RCC 7860 (cell line): ENCODE data around the gene PER1.
"Not testable (repeated sequence)": the region's sequence is repeated elsewhere in the genome, so short reads cannot be mapped to it uniquely, and the experiment has no call there.

Experiments used
- DNase-seq: peaks from one replicate; pipeline ENCODE4 v3.0.0-alpha.2; 2015; ENCODE audit warnings: low spot score
- FAIRE-seq: peaks from 2 replicates; lab custom pipeline; 2012; peaks lifted over from hg19 to GRCh38; lab: Jason Lieb, UNC

PER1 gene

GRCh38 chr17:8152112-8152775 is at the start of gene PER1:
Gene PER1 (minus strand): TSS chr17:8152404. CDS start chr17:8150706, 1,698 bp downstream.
- DNase-seq, result peak; percentile 88
- FAIRE-seq, result peak; percentile 64

- DNase-seq, result peak; percentile 64
- no peak for FAIRE-seq
These were observed 40.0 kb upstream of the PER1 start for GRCh38 chr17:8192070-8192815.

GRCh38 chr17:8190506-8190905 is 38.3 kb upstream of the PER1 start:
- FAIRE-seq (no peak), DNase-seq (no peak)

GRCh38 chr17:8189711-8190477 is 37.7 kb upstream of the PER1 start, which contains the start of gene BORCS6:
Gene BORCS6 (minus strand): TSS chr17:8190180. CDS start chr17:8190140, 40 bp downstream.
- peak; percentile 79 for FAIRE-seq
- peak; percentile 97 for DNase-seq

GRCh38 chr17:8189041-8189710 is 37.0 kb upstream of the PER1 start:
- no peak for DNase-seq
- FAIRE-seq, result no peak

GRCh38 chr17:8188263-8188839 is 36.1 kb upstream of the PER1 start:
- FAIRE-seq (no peak), DNase-seq (no peak)

GRCh38 chr17:8187517-8188262 is 35.5 kb upstream of the PER1 start:
- DNase-seq (peak; percentile 99), FAIRE-seq (peak; percentile 94)

- peak; percentile 65 for FAIRE-seq
- DNase-seq, result peak; percentile 98
These were observed 34.7 kb upstream of the PER1 start for GRCh38 chr17:8186787-8187516.

GRCh38 chr17:8186446-8186786 is 34.2 kb upstream of the PER1 start:
- DNase-seq (no peak), FAIRE-seq (no peak)

- FAIRE-seq, result no peak
These were observed 33.6 kb upstream of the PER1 start for GRCh38 chr17:8185582-8186445.

GRCh38 chr17:8176998-8177731 is 25.0 kb upstream of the PER1 start:
- DNase-seq, result no peak
- no peak for FAIRE-seq

More at GRCh38 chr17:8185582-8186445, 33.6 kb upstream of the PER1 start:
- peak; percentile 72 for DNase-seq

- DNase-seq (peak; percentile 70), FAIRE-seq (no peak)
These were observed 24.2 kb upstream of the PER1 start, which contains the start of gene TMEM107 for GRCh38 chr17:8176197-8176940. Gene TMEM107 (minus strand): TSS chr17:8176380. CDS start chr17:8176286, 94 bp downstream.

- DNase-seq (no peak), FAIRE-seq (no peak)
These were observed 23.6 kb upstream of the PER1 start for GRCh38 chr17:8175795-8176196.

- DNase-seq, result no peak
- no peak for FAIRE-seq
These were observed 21.7 kb upstream of the PER1 start for GRCh38 chr17:8173871-8174322.

- peak; percentile 65 for FAIRE-seq
- peak; percentile 98 for DNase-seq
These were observed 21.1 kb upstream of the PER1 start for GRCh38 chr17:8173056-8173870.

- DNase-seq, FAIRE-seq: not testable (repeated sequence)
These were observed 18.0 kb upstream of the PER1 start for GRCh38 chr17:8170186-8170585.
